HG02840 (cell line): Measurements from ENCODE around the gene SPSB1.

Experiments used
- ATAC-seq: cut with Tn5 transposase; IDR thresholded peaks from one replicate; pipeline ENCODE4 v1.9.1; 2021; ENCODE audit warnings: mild to moderate bottlenecking, moderate library complexity, moderate number of reproducible peaks; ENCODE audit not compliant: unreplicated experiment, low FRiP score

Gene SPSB1

GRCh38 chr1:9360371-9361064 is 67.8 kb downstream of the SPSB1 start:
- no peak for ATAC-seq

DNA sequence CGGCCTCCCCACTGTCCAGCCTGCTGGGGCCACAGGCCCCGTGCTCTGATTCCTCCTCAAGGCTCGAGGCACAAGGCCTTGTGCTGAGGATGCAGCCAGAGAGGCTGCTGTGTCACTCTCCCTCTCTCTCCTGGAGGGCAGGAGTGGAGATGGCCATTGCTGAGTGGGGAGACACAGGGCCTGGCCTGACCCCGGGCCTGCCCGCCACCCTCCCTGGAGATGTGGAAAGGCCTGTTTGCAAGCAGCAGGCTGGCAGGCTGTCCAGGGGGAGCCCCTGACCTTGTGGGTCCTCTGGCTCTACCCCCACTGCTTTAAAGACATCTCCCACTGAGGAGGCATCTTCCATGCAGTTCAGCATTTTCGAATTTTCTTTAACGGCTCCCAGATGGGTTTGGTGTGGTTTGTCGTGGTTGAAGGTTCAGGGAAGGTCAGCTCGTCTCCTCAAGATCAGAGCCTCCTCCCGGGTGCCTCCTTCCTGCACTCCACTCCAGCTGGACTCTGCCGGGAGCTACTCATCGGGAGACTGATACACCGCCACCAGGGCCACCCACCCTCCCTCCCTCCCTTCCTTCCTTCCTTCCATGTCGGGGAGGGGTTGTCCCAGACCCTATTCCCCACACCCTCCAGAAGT is 69.1 kb downstream of the SPSB1 start:
- no peak for ATAC-seq

DNA sequence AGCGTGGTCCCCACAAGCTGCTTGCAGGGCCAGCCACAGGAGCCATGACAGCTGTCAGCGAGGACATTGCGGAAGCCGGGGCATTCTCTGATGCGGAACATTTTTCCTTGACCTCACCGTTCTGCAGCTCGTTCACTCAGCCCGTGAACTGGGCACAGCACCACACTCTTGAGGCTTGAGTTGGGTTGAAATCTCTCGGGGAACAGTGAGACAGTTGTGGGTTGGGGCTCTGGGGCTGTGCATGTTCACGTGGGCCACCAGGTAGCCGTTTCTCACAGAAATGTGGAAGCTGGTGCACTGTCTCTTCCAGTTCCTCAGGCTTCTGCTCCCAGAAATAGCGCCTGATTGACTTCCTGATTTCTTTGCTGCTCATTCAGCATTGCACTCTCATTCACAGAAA is 69.8 kb downstream of the SPSB1 start:
- ATAC-seq, result no peak

GRCh38 chr1:9363061-9363471 is 70.4 kb downstream of the SPSB1 start:
- ATAC-seq, result no peak

DNA sequence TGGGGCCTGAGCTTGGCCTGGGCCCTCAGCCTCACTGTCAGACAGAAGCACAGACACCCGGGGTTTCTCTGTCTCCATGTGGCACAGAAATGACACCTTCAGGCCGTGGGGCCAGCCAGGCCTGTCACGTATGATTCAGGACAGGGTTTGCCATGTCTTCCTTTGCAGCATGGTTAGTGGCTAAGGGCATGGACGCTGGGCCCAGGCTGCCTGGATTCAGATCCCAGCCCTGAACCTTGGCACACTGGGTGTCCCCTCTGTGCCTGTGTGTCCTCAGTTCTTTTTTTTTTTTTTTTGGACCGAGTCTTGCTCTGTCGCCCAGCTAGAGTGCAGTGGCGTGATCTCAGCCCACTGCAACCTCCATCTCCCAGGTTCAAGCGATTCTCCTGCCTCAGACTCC is 73.6 kb downstream of the SPSB1 start:
- ATAC-seq, result no peak

DNA sequence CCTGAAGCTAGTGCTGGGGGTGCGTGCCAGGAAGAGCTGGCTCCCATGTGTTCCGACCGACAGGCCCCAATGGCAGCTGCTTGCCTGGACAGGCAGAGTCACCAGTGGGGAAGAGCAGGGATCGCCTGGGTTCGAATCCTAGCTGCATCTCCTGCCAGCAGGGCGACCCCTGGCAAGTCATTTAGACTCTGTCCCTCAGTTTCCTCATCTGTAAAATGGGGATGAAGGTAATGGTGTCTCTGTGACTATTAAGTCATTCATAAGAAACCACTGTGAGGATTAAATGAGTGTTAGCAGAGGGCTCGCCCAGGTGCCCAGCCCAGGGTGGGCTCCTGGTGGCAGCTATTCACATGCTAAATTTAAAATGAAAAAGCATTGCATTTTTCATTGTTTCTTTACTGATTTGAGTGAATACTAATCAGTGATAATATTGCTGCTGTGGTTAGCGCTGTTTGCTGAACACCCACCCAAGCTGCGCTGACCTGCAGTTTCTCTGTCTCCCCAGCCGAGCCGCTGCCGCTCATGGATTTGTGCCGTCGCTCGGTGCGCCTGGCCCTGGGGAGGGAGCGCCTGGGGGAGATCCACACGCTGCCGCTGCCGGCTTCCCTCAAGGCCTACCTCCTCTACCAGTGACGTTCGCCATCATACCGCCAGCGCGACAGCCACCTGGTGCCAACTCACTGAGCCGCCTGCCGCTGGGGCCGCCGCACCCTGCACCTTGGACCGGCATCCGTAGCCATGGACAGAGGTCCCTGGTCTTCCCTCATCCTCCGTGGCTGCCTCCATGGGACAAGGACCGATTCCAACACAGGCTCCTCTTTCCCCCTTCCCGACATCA is 74.5 kb downstream of the SPSB1 start:
- no peak for ATAC-seq

DNA sequence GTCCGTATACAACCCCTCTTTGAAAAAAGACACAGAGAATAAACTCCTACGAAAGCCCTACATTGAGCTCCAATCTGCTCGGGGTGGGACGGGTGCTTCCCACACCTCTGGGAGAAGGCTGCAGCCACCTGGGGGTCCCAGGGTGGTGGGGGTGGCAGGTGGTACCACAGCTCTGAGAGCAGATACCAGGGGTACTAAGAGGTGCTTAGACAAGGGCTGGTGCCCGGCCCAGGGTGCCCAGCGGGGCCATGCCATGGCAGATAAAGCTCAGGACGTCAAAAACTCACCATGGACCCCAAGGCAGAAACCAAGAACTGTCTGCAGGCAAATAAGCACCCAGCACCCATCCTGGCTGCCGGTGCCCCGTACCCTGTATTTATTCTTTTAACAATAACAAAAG is 75.1 kb downstream of the SPSB1 start:
- ATAC-seq, result no peak

DNA sequence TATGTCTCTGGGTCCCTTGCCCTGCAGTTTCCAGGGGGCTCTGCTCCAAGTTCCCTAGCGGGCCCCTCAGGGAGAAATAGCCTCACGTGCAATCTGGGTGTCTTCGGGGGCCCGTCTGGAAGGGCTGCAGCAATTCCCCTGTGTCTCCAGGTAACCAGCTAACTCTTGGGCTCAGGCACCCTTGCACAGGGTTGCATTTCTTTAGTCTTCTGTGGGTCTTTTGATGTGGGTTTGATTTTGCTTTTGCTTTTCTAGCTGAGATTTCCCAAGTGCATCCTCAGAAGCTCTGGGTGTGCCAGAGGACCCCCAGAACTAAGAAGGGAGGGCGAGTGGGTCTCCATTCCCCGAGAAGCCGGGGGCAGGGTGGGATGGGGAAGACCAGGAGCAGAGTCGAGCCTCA is 75.7 kb downstream of the SPSB1 start:
- no peak for ATAC-seq

- ATAC-seq, result no peak
Measured at GRCh38 chr1:9369964-9370788, 77.5 kb downstream of the SPSB1 start.

GRCh38 chr1:9371391-9371935 is 78.8 kb downstream of the SPSB1 start:
- no peak for ATAC-seq

GRCh38 chr1:9371951-9372350 is 79.3 kb downstream of the SPSB1 start:
- no peak for ATAC-seq

DNA sequence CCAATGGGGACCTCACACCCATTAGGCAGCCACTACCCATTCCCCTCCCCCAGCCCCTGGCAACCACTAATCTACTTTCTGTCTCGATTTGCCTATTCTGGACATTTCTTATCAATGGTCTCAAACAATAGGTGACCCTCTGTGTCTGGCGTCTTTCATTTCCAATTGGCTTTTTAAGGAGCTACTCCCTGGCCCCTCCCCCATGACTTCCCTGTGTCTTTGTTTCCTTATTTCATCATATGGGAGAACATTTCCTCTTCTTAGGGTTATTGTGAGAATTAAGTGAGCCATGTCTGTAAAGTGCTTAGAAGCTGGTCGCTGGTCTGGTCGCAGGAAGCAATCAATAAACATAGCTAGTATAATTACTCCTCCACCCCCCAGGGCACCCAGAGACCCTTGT is 80.9 kb downstream of the SPSB1 start:
- ATAC-seq, result no peak

DNA sequence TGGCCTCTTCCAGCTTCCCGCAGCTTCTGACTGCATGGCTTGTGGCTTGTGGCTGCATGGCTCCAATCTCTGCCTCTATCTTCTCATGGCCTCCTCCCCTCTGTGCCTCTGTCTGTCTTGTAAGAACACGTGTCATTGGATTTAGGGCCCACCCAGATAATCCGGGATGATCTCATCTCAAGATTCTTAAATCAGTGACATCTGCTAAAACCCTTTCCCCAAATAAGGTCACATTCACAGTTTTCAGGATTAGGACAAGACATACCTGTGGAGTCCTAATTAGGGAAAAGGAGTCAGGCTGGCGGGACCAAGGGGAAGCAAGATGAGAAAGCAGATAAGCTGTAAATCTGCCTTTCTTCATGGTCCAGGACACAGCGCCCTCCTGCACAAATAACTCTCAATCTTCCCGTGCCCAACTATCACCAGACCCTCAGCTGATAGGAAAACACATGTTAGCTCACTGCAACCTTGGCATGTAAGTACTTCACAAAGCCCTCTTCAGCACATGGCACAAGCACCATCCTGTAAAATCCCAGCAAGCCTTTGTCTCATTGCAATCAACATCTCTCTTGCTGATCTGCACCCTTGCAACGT is 82.2 kb downstream of the SPSB1 start:
- ATAC-seq, result no peak

DNA sequence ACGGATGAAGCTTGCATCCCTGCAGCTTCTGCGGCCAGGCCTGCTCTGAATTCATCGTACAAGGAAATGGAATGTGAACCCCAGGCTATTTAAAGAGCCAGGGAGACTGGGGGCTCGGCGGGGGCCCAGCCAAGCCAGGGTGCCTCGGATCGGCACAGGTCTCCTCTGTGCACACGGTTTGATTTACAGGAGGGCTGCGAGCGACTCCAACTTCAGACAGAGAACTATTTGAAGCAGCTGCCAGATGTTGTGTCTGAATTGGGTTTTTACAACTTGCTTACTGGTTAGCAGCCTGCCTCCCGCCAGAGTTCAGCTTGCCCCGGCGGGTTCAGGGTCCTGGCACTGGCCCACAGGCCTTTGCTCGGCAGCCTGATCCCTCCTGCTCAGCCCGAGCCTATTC is 83.2 kb downstream of the SPSB1 start:
- no peak for ATAC-seq

DNA sequence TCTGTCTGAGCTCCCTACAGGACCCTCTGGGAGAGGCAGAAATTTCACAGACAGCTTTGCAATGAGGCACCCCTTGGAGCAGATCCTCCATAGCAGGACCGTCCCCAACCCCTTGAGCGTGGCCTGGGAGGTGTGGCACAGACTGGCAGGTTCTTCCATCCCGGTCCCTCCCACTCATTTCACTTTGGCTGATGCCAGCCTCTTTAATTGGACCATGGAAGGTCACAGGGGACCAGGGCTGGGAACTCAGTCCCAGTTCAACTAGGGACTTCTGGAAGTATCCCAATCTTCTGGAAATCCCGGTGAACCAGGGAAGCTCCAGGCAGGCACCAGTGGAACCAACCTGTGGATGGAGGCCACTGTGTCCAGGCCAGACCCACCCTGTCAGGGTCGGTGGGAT is 83.7 kb downstream of the SPSB1 start:
- no peak for ATAC-seq

- ATAC-seq, result no peak
Measured at GRCh38 chr1:9376886-9377333, 84.2 kb downstream of the SPSB1 start.

DNA sequence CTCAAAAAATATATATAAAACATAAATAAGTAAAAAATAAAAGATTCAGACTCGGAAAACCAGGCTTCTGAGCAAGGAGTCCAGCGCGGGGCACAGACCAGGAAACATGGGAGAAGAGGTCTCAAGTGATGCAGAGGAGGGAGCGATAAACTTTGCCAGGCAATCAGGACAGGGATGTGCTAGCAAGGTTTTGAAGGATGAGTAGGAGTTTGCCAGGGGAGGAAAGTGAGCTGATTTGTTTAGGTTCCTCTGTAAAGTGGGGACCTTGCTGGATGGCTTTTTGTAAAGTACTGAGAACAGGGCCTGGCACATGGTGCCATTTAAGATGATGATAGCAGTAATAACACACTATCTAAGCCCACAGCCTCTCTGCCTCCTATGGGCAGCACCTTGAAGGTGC is 86.1 kb downstream of the SPSB1 start:
- ATAC-seq, result no peak

DNA sequence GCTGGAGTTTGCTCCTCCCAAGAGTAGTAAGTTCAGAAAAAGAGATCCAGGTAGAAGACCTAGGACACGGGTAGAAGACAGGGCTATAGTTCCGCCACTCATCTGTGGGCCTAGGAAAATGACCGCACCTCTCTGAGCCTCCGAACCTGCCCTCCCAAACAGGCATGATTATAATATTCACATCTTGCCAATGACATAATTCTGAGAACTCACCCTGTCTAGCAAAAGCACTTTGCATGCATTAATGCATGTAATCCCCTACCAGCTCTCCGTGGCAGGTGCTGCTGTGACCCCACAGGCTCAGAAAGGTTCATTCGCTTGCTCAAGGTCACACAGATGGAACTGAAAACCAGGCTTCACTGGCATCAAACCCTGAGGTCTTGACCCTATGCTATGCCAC is 88.0 kb downstream of the SPSB1 start:
- no peak for ATAC-seq

DNA sequence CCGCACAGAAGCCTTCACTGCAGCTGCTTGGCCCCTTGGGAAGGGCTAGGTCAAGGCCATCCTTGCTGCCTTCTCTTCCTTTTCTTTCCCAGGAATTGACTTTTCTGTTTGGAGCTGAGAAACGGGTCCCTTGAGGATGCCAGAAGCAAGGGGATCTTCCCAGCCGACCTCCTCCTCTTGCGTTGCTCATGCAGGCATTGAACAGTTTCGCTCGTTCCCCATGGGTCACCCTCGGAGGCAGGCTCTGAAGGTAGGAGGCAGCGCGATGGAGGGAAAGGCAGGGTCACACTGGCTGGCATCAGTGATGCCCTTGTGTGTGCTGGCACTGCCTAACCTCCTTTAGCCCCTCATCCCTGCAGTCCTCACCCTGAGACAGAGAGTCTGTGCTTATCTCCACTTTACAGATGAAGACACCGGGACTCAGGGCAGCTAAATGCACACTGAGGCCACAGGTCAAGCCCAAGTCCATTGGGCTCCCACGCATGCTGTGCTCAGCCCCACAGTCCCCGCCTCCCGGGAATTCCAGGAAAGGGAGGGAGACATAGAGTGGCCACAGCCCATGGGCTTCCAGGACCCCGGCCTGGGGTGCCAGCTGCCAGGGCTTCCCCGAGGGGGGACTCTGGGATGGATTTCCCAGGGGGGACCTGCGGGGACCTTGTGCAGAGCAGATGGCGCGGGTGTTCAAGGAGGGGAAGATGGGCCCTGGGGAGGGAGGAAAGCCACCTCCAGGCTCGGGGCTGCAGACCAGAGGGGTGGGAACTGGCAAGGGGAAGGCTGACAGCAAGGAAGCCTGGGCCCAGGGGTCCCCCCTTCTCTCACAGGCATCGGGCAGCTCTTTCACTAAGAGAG is 90.2 kb downstream of the SPSB1 start:
- no peak for ATAC-seq
